HCT116 (cell line): Measurements from ENCODE around the gene KRT83.

Source experiments
- ATF3 ChIP-seq: IDR thresholded peaks from 2 replicates; pipeline ENCODE4 v1.6.1; 2012
- CEBPB ChIP-seq: IDR thresholded peaks from 2 replicates; pipeline ENCODE4 v1.6.1; 2012; ENCODE audit warnings: low read depth
- CTCF ChIP-seq, 3 experiments: fragments of 200-600 bp in 1 of 3; sonication (generic) in 1 of 3; IDR thresholded peaks in 2 of 3; conservative IDR thresholded peaks in 1 of 3; 2 replicates each; pipeline ENCODE4 v1.5.1; 2012 to 2017; ENCODE audit warnings: low read depth in 2 of 3, low read length in 2 of 3, antibody characterized with exemption in 1 of 3, borderline replicate concordance in 1 of 3, control low read depth in 1 of 3, mild to moderate bottlenecking in 1 of 3, mixed read lengths in 1 of 3, mixed run types in 1 of 3, moderate library complexity in 1 of 3; ENCODE audit not compliant: insufficient read depth in 1 of 3
- EZH2 ChIP-seq: fragments of 200-600 bp; sonication (generic); IDR thresholded peaks from 2 replicates; pipeline ENCODE4 v1.6.1; 2017; ENCODE audit warnings: antibody characterized with exemption, mixed run types
- MAX ChIP-seq: IDR thresholded peaks from 2 replicates; pipeline ENCODE4 v1.6.1; 2012
- POLR2A ChIP-seq: IDR thresholded peaks from 2 replicates; pipeline ENCODE4 v1.7.0; 2011; ENCODE audit warnings: borderline replicate concordance; ENCODE audit not compliant: insufficient read depth, insufficient read length; ENCODE audit errors: extremely low read depth
- RAD21 ChIP-seq: IDR thresholded peaks from 2 replicates; pipeline ENCODE4 v1.6.1; 2012; ENCODE audit warnings: low read depth, mild to moderate bottlenecking
- REST ChIP-seq: IDR thresholded peaks from 2 replicates; pipeline ENCODE4 v1.6.1; 2012; ENCODE audit warnings: low read depth
- SP1 ChIP-seq: IDR thresholded peaks from 2 replicates; pipeline ENCODE4 v1.6.1; 2012; ENCODE audit warnings: low read depth
- YY1 ChIP-seq: IDR thresholded peaks from 2 replicates; pipeline ENCODE4 v1.6.1; 2011; ENCODE audit warnings: low read length, low read depth, moderate library complexity, mild to moderate bottlenecking; ENCODE audit not compliant: insufficient replicate concordance; ENCODE audit errors: extremely low read depth
- ZBTB33 ChIP-seq: IDR thresholded peaks from 2 replicates; pipeline ENCODE4 v1.6.1; 2011; ENCODE audit warnings: mild to moderate bottlenecking, low read length, moderate library complexity; ENCODE audit not compliant: insufficient replicate concordance; ENCODE audit errors: extremely low read depth
- ZNF274 ChIP-seq: fragments of 200-500 bp; sonication (Bioruptor generic); IDR thresholded peaks from 2 replicates; pipeline ENCODE4 v1.6.1; 2014; ENCODE audit warnings: mild to moderate bottlenecking, low read depth, low read length, inconsistent platforms

- TF ChIP-seq CTCF (IDR thresholded peaks at IDR 0.05 in 2 of 3, conservative IDR thresholded peaks at IDR 0.05 in 1 of 3; ENCODE audit: borderline replicate concordance in 1 of 3, insufficient read depth in 1 of 3, low read depth in 2 of 3, low read length in 2 of 3): no peak
- no peak for TF ChIP-seq POLR2A
- no peak for TF ChIP-seq ZBTB33
- TF ChIP-seq MAX: no peak
- TF ChIP-seq CEBPB: no peak
- TF ChIP-seq YY1: no peak
- TF ChIP-seq EZH2: no peak
- TF ChIP-seq REST: no peak
- no peak for TF ChIP-seq RAD21
- TF ChIP-seq ATF3: no peak
- no peak for TF ChIP-seq SP1
- no peak for TF ChIP-seq ZNF274
Measured at GRCh38 chr12:52279422-52280318, 41.5 kb downstream of the KRT83 start.
